ENCODE measurements around the gene DAZ1.
"Not testable (repeated sequence)": the region's sequence is repeated elsewhere in the genome, so short reads cannot be mapped to it uniquely, and the experiment has no call there.

DAZ1 gene, protein sequence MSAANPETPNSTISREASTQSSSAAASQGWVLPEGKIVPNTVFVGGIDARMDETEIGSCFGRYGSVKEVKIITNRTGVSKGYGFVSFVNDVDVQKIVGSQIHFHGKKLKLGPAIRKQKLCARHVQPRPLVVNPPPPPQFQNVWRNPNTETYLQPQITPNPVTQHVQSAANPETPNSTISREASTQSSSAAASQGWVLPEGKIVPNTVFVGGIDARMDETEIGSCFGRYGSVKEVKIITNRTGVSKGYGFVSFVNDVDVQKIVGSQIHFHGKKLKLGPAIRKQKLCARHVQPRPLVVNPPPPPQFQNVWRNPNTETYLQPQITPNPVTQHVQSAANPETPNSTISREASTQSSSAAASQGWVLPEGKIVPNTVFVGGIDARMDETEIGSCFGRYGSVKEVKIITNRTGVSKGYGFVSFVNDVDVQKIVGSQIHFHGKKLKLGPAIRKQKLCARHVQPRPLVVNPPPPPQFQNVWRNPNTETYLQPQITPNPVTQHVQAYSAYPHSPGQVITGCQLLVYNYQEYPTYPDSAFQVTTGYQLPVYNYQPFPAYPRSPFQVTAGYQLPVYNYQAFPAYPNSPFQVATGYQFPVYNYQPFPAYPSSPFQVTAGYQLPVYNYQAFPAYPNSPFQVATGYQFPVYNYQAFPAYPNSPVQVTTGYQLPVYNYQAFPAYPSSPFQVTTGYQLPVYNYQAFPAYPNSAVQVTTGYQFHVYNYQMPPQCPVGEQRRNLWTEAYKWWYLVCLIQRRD

DNA sequence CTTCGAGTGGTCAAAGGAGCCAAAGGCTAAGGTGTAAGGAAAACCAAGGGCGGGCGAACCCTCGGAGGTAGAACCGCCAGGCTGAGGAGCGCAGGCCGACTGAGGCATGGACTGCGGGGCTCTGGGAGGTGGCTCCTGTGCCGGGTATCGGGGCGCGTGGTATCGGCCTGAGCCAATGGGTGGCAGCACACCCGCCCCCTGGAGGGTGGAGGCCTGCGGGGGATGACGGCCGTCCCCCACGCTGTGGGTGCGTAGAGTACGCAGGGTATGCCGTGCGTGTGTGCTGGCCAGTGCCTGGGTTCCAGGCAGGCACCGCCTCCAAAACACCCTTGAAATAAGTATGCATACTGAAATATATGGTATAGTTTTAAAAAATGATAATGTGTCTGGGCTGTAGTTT, at the start of gene DAZ1:
TSS of gene DAZ1 (minus strand) at position 101 of the 400 bp plus-strand sequence. CDS start 208 bp downstream, outside the sequence.
- DNase-seq (ENCODE audit: low read depth), result not testable (repeated sequence)

GRCh38 chrY:23219233-23219632, 20.4 kb upstream of the DAZ1 start, which contains the start of gene DAZ2:
DAZ2 (plus strand) TSS chrY:23219533; CDS start chrY:23219741, 208 bp downstream.
- DNase-seq (ENCODE audit: low read depth), result not testable (repeated sequence)

- not testable (repeated sequence) for DNase-seq (ENCODE audit: low read depth)
Measured at GRCh38 chrY:23210681-23211080, 11.9 kb upstream of the DAZ1 start.

DNA sequence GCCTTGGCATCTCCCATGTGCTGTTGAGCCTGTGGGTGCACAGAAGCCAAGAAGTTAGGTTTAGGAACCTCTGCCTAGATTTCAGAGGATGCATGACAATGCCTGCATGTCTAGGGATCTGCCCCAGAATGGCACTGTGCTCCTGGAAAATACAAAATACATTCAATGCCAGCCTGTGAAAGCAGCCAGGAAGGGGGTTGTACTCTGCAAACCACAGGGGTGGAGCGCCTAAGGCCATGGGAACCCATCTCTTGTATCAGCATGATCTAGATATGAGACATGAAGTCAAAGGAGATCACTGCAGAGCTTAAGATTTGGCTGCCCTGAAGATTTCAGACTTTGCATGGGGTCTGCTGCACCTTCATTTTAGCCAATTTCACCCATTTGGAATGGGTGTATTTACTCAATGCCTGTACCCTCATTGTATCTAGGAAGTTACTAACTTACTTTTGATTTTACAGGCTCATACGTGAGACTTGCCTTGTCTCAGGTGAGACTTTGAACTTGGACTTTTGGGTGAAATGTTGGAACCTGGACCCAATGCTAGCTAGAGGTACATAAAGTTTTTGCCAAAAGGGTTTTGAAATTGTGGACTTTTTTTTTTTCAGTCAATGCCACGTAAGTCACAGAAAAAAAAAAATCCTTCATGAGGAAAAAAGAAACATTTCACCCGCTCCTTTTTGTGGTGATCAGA, 11.1 kb upstream of the DAZ1 start:
- not testable (repeated sequence) for DNase-seq (ENCODE audit: low read depth)

DNA sequence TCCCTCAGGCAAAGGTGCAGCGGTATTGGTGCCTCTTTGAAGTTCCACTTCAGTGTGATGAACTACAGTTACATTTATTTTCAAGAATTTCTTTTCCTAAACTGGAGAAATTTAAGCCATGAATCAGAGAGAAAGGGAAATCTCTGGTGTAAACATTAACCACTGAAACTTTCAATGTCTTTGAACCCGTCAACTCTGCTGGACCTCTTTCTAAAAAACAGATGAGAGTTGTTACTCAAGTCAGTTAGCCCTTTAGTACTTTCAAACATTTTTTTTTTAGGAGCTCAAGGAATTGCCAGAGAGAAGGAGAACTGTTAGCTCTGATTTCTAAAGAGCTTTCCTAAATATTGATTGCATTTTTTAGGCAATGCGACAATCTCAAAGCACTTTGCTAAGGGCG, 8.6 kb upstream of the DAZ1 start:
- not testable (repeated sequence) for DNase-seq (ENCODE audit: low read depth)
